SK-N-SH (cell line): ENCODE results near the gene EBF3.

ENCODE experiments used
- CHD2 ChIP-seq: fragments of 150-350 bp; IDR thresholded peaks from 2 replicates; pipeline ENCODE4 v1.6.1; 2018; ENCODE audit warnings: low read length; ENCODE audit not compliant: partially characterized antibody
- FOSL2 ChIP-seq: IDR thresholded peaks from 2 replicates; pipeline ENCODE4 v1.4.0; 2012; ENCODE audit warnings: low read depth, mild to moderate bottlenecking, moderate library complexity, borderline replicate concordance
- JUND ChIP-seq: IDR thresholded peaks from 2 replicates; pipeline ENCODE4 v1.4.0; 2012
- POLR2AphosphoS5 ChIP-seq: IDR thresholded peaks from 2 replicates; pipeline ENCODE4 v1.6.1; 2012; ENCODE audit warnings: low read depth, low read length
- TAF1 ChIP-seq: IDR thresholded peaks from 2 replicates; pipeline ENCODE4 v1.6.1; 2012; ENCODE audit warnings: low read depth, mild to moderate bottlenecking, low read length, moderate library complexity, borderline replicate concordance
- TF ChIP-seq, protein P1 (sequence below): fragments of 200-600 bp; sonication (generic); IDR thresholded peaks from 2 replicates; pipeline ENCODE4 v1.6.1; 2017; ENCODE audit warnings: antibody characterized with exemption, mild to moderate bottlenecking, moderate library complexity

DNA sequence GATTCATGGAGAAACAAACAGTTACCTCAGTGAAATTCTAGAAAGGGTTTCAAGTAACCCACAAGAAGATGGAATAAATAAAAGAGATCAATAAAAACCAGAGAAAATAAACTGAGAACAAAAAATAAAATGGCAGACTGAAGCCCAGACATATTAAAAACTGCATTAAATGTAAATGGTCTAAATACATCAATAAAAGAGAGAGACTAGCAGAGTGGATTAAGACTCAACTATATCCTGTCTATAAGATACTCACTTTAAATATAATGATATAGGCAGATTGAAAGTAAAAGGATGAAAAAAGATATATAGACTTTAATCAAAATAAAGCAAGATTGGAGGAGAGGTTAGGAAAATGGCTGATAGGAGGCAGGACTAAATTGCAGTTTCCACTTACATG lies 18.8 kb upstream of the EBF3 start:
- TF ChIP-seq, protein P1, sequence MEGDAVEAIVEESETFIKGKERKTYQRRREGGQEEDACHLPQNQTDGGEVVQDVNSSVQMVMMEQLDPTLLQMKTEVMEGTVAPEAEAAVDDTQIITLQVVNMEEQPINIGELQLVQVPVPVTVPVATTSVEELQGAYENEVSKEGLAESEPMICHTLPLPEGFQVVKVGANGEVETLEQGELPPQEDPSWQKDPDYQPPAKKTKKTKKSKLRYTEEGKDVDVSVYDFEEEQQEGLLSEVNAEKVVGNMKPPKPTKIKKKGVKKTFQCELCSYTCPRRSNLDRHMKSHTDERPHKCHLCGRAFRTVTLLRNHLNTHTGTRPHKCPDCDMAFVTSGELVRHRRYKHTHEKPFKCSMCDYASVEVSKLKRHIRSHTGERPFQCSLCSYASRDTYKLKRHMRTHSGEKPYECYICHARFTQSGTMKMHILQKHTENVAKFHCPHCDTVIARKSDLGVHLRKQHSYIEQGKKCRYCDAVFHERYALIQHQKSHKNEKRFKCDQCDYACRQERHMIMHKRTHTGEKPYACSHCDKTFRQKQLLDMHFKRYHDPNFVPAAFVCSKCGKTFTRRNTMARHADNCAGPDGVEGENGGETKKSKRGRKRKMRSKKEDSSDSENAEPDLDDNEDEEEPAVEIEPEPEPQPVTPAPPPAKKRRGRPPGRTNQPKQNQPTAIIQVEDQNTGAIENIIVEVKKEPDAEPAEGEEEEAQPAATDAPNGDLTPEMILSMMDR: no peak
- no peak for TF ChIP-seq CHD2
- TF ChIP-seq POLR2AphosphoS5: no peak
- no peak for TF ChIP-seq FOSL2
- no peak for TF ChIP-seq JUND
- TF ChIP-seq TAF1: no peak
